ENCODE results near the gene GKN1.
A peak's percentile ranks its signal among the peaks of the same experiment; 100 is the strongest.

The GKN1 gene

DNA sequence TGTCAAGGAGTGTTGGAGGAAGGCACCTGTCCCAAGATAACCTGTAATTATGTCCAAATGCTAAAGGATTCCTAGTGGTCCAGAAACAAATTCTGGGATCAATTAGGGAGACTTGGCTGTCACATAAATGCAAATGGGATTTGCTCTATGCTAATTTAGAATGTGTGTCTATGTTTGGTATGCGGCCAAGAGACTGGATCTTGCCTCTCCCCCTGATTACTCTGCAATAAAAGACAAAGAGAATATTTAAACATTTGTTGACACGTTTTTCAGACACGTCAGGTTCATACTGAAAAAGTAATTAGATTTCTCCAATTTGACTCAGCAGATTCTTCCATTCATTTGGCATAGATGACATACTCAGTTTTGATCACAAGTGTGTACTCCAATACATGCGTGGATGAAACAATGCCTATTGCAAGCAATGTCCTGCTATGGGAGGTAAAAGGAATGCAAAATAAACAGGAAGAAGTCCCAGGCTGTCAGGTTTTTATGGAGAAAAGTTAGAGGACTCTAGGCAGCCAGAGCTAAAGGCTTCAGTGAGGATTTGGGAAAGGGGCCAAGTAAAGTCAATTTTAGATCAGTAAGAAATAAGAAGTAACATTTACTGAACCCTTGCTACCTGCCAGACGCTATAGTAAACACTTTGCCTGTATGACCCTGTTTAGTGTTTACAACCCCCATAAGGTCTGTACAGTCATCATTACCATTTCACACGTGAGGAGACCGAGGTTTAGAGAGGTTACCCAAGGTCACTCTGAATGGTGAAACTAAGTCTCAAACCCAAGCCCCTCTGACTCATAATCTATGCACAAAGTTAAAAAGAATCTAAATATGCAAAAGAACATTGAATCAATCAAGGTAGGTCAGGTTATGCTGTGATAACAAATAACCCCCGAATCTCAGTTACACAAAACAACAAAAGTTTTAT, 46.3 kb downstream of the GKN1 start:
- no peak overlapping the region for H3K4me3 ChIP-seq (ENCODE audit: low read length)
- TF ChIP-seq, protein P1, sequence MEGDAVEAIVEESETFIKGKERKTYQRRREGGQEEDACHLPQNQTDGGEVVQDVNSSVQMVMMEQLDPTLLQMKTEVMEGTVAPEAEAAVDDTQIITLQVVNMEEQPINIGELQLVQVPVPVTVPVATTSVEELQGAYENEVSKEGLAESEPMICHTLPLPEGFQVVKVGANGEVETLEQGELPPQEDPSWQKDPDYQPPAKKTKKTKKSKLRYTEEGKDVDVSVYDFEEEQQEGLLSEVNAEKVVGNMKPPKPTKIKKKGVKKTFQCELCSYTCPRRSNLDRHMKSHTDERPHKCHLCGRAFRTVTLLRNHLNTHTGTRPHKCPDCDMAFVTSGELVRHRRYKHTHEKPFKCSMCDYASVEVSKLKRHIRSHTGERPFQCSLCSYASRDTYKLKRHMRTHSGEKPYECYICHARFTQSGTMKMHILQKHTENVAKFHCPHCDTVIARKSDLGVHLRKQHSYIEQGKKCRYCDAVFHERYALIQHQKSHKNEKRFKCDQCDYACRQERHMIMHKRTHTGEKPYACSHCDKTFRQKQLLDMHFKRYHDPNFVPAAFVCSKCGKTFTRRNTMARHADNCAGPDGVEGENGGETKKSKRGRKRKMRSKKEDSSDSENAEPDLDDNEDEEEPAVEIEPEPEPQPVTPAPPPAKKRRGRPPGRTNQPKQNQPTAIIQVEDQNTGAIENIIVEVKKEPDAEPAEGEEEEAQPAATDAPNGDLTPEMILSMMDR (IDR thresholded peaks at IDR 0.05; ENCODE audit: insufficient read depth, low read depth, low read length, missing control alignments), result no peak
- no peak for DNase-seq (ENCODE audit: low read depth)

DNA sequence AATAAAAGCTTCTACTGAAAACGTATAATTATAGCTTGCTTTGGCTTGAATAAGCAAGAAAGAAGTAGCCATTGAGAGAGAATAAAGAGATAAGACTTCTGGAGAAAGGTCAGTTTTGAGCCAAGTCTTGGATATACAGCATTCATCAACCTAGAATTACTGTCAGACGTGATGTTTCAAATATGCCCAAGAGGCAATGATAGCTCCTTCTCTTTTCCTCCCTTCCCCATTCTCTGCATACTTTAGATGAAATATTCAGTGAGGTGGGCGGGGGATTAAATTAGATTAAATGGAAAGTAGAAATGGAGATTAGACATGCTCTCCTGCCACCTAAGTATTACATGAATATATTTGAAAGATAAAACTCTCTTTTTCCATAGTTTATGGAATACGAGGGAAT, 47.3 kb downstream of the GKN1 start:
- no peak overlapping the region for H3K4me3 ChIP-seq (ENCODE audit: low read length)

DNA sequence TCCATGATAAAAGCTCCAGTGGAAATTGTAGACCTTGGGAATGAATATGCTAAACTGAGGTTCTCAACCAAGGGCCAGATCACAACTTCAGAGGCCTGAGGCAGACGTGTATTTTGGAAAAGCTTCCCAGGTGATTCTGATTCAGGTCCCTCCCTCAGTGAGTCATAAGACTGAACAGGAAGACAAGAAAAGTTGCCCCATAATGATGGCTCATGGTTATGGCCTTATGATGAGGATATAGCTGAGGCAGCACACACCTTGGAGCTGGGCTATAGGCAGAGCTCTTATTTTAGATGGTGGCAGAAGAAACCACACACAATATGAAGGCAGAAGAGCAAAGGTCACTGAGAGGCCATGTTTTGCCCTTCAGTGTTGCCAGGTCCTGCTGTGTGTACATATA, 48.1 kb downstream of the GKN1 start:
- TF ChIP-seq, protein P1 (IDR thresholded peaks at IDR 0.05; ENCODE audit: insufficient read depth, low read depth, low read length, missing control alignments), result no peak
- no peak overlapping the region for H3K4me3 ChIP-seq (ENCODE audit: low read length)
- peak; percentile 97 for DNase-seq (ENCODE audit: low read depth)

More for the DNA sequence above, 47.3 kb downstream of the GKN1 start:
- DNase-seq (ENCODE audit: low read depth), result no peak
- TF ChIP-seq, protein P1 (IDR thresholded peaks at IDR 0.05; ENCODE audit: insufficient read depth, low read depth, low read length, missing control alignments), result no peak

DNA sequence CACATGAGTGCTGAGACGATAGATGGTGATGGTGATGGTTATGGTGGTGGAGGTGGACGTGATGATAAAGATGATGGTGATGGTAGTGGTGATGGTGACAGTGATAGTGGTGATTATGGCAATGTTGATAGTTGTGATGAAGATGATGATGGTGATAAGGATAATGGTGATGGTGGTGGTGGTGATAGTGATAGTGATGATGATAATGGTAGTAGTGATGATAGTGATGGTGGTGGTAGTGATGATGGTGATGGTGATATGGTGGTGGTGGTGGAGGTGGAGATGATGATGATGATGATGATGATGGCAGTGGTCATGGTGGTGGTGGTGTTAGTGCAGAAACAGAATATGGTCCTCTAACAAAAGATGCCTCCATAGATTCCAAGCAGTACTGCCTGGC, 48.8 kb downstream of the GKN1 start:
- DNase-seq (ENCODE audit: low read depth), result no peak
- H3K4me3 ChIP-seq (ENCODE audit: low read length), result no peak overlapping the region
- TF ChIP-seq, protein P1 (IDR thresholded peaks at IDR 0.05; ENCODE audit: insufficient read depth, low read depth, low read length, missing control alignments), result no peak

DNA sequence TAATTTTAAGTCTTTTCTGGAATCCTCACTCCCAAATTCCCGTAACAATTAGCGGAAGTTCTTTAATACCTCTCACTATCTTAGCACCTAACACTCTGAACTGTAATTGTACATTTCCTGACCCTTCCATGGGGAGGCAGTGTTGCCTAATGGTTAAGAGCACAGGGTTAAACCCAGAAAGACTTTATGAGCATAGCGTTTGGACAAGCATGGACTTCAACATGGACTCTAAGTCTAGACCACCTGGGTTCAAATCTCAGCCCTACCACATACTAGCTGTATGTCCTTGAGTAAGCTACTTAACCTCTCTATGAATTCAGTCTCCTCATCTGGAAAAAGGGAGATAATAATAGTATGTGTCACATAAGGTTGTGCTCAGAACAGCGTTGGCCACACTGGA, 51.6 kb downstream of the GKN1 start:
- H3K4me3 ChIP-seq (ENCODE audit: low read length), result no peak overlapping the region
- DNase-seq (ENCODE audit: low read depth), result peak; percentile 71
- TF ChIP-seq, protein P1 (IDR thresholded peaks at IDR 0.05; ENCODE audit: insufficient read depth, low read depth, low read length, missing control alignments), result peak; percentile 75

DNA sequence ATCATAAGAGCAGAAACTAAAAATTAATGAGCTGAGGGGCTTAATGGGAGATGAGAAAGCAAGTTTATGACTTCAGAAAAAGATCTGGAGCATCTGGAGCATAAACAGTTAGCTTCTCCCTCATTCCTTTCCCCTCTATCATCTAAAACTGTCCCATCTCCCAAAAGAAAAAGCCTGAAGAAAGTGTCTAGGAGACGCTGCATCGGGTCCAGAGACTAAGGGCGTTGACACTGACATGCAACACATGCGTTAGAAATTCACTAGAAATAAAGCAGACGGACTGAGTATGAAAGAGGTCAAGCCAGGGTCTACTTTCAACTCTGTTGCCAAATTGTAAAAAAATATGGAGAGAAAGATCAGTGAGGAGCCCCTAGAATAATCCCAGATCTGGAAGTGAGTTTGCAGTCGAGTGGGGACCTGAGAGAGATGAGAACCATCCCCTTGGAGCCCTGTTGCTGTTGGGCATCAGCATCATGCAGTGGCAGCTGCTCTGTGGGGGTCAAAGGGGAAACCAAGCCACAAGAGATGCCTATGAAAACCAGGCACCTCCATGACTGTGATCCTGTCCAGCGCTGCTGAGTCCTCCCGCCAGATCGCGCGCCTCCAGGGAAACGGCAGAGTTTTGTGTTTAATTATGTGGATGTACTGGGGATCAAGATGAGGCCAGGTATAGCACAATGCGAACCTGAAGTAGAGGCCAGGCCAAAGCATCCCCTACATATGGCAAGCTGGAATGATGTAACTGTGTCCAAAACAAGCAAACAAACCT, 52.4 kb downstream of the GKN1 start:
- H3K4me3 ChIP-seq (ENCODE audit: low read length), result no peak overlapping the region
- TF ChIP-seq, protein P1 (IDR thresholded peaks at IDR 0.05; ENCODE audit: insufficient read depth, low read depth, low read length, missing control alignments), result no peak
- no peak for DNase-seq (ENCODE audit: low read depth)
